ENCODE results near the gene KCND3.

DNA sequence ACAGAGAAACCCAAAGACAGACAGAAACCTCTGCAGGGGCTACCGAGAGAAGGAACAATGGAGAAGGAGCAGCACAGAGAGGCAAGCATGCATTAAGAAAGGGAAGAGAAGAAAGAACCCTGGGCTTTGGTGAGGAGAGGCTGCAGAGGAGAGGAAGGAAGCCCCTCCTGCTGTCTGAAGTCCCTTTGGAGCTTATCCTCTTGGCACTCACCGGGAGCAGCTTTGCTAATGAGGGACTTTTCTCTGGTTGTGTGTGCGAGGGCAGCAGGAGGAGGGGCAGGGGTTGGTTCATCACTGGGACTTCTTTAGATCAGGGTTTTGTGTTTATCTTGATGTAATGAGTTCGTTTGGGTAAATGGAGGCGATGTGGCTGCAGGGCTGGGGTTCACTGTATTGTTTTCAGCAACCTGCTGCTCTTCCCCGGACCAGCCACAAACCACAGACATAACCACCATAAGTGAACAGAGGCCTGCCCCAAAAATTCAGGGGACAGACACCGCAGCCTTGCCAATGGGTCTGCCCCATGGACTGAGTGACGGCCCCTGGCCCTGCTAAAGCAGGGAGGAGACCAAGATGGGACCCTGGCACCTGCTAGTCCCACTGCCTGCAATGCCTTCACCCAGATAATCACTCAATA lies 100.6 kb downstream of the KCND3 start:
- TF ChIP-seq JUND (IDR thresholded peaks at IDR 0.05) (no peak), GABPA (IDR thresholded peaks at IDR 0.05 in 1 of 2, conservative IDR thresholded peaks at IDR 0.05 in 1 of 2) (no peak), FOXA2 (IDR thresholded peaks at IDR 0.05) (no peak), RAD21 (IDR thresholded peaks at IDR 0.05) (no peak), YY1 (IDR thresholded peaks at IDR 0.05) (no peak)
- TF ChIP-seq, protein P1, sequence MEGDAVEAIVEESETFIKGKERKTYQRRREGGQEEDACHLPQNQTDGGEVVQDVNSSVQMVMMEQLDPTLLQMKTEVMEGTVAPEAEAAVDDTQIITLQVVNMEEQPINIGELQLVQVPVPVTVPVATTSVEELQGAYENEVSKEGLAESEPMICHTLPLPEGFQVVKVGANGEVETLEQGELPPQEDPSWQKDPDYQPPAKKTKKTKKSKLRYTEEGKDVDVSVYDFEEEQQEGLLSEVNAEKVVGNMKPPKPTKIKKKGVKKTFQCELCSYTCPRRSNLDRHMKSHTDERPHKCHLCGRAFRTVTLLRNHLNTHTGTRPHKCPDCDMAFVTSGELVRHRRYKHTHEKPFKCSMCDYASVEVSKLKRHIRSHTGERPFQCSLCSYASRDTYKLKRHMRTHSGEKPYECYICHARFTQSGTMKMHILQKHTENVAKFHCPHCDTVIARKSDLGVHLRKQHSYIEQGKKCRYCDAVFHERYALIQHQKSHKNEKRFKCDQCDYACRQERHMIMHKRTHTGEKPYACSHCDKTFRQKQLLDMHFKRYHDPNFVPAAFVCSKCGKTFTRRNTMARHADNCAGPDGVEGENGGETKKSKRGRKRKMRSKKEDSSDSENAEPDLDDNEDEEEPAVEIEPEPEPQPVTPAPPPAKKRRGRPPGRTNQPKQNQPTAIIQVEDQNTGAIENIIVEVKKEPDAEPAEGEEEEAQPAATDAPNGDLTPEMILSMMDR (IDR thresholded peaks at IDR 0.05; ENCODE audit: low read depth, low read length, missing input control): no peak
- TF ChIP-seq, protein P2, sequence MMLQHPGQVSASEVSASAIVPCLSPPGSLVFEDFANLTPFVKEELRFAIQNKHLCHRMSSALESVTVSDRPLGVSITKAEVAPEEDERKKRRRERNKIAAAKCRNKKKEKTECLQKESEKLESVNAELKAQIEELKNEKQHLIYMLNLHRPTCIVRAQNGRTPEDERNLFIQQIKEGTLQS (IDR thresholded peaks at IDR 0.05): no peak
- TF ChIP-seq, protein P3, sequence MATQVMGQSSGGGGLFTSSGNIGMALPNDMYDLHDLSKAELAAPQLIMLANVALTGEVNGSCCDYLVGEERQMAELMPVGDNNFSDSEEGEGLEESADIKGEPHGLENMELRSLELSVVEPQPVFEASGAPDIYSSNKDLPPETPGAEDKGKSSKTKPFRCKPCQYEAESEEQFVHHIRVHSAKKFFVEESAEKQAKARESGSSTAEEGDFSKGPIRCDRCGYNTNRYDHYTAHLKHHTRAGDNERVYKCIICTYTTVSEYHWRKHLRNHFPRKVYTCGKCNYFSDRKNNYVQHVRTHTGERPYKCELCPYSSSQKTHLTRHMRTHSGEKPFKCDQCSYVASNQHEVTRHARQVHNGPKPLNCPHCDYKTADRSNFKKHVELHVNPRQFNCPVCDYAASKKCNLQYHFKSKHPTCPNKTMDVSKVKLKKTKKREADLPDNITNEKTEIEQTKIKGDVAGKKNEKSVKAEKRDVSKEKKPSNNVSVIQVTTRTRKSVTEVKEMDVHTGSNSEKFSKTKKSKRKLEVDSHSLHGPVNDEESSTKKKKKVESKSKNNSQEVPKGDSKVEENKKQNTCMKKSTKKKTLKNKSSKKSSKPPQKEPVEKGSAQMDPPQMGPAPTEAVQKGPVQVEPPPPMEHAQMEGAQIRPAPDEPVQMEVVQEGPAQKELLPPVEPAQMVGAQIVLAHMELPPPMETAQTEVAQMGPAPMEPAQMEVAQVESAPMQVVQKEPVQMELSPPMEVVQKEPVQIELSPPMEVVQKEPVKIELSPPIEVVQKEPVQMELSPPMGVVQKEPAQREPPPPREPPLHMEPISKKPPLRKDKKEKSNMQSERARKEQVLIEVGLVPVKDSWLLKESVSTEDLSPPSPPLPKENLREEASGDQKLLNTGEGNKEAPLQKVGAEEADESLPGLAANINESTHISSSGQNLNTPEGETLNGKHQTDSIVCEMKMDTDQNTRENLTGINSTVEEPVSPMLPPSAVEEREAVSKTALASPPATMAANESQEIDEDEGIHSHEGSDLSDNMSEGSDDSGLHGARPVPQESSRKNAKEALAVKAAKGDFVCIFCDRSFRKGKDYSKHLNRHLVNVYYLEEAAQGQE (IDR thresholded peaks at IDR 0.05): no peak
- TF ChIP-seq, protein P4, sequence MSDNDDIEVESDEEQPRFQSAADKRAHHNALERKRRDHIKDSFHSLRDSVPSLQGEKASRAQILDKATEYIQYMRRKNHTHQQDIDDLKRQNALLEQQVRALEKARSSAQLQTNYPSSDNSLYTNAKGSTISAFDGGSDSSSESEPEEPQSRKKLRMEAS (IDR thresholded peaks at IDR 0.05): no peak
- TF ChIP-seq, protein P5, sequence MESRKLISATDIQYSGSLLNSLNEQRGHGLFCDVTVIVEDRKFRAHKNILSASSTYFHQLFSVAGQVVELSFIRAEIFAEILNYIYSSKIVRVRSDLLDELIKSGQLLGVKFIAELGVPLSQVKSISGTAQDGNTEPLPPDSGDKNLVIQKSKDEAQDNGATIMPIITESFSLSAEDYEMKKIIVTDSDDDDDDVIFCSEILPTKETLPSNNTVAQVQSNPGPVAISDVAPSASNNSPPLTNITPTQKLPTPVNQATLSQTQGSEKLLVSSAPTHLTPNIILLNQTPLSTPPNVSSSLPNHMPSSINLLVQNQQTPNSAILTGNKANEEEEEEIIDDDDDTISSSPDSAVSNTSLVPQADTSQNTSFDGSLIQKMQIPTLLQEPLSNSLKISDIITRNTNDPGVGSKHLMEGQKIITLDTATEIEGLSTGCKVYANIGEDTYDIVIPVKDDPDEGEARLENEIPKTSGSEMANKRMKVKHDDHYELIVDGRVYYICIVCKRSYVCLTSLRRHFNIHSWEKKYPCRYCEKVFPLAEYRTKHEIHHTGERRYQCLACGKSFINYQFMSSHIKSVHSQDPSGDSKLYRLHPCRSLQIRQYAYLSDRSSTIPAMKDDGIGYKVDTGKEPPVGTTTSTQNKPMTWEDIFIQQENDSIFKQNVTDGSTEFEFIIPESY (IDR thresholded peaks at IDR 0.05): no peak
